Erythroblast (primary cell): ENCODE data around the gene SLC22A23.

Experiments used
- GATA1 ChIP-seq: IDR thresholded peaks from 2 replicates; pipeline ENCODE4 v1.6.1; 2011; ENCODE audit warnings: low read depth, mild to moderate bottlenecking, control low read depth, low read length, moderate library complexity
- POLR2A ChIP-seq: IDR thresholded peaks from 2 replicates; pipeline ENCODE4 v1.6.1; 2011; ENCODE audit warnings: mild to moderate bottlenecking, low read length

DNA sequence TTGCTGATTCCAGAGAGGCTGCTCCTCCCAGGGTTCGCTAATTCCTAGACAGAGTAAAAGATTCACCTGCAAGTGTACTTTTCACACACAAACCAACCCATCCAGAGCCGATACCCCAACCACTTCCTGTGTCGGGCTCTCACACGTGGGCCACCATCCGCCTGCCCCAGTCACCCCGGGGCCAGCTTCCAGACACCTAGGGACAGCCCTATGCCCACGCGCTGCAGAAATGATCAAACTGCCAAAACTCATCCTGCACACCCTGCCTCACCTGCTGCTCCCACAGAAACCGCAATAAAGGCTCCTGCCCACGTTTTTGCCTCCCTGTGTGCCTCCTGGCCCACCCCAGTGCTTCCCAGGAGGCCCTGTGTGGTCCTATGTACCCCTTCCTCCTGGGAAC is 138.6 kb downstream of the SLC22A23 start:
- TF ChIP-seq POLR2A = no peak
- TF ChIP-seq GATA1 = no peak
